Measurements from ENCODE around the gene DACT3.

DNA sequence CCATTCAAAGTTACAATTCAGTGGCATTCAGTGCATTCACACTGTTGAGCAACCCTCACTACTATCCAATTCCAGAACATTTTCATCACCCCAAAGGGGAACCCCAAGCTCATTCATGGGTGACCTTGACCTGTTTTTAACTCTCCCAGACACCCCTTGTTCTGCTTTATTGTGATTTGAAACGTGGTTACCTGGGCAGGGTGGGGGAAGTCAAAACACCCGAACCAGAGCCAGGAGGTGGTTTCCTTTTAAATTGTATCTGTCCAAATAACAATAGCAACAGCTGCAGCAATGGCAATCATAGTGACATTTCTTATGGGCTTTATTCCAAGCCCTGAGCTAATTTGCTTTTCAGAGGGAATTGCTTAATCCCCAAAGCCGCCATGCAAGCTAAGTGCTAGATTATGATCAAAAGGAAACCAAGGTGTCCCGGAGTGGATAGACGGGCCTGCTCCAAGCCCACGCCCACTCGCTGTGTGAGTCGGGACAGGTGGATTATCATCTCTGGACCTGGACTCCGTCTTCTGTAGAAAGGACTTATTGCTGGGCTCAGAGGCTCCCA is 42.2 kb downstream of the DACT3 start:
- TF ChIP-seq POLR2A (IDR thresholded peaks at IDR 0.05; ENCODE audit: low read length) = no peak
- TF ChIP-seq GATA1 (IDR thresholded peaks at IDR 0.05; ENCODE audit: low read depth, low read length) = no peak

Measured in erythroblast (primary cell).